ENCODE data around the gene NOS3.

NOS3 gene

DNA sequence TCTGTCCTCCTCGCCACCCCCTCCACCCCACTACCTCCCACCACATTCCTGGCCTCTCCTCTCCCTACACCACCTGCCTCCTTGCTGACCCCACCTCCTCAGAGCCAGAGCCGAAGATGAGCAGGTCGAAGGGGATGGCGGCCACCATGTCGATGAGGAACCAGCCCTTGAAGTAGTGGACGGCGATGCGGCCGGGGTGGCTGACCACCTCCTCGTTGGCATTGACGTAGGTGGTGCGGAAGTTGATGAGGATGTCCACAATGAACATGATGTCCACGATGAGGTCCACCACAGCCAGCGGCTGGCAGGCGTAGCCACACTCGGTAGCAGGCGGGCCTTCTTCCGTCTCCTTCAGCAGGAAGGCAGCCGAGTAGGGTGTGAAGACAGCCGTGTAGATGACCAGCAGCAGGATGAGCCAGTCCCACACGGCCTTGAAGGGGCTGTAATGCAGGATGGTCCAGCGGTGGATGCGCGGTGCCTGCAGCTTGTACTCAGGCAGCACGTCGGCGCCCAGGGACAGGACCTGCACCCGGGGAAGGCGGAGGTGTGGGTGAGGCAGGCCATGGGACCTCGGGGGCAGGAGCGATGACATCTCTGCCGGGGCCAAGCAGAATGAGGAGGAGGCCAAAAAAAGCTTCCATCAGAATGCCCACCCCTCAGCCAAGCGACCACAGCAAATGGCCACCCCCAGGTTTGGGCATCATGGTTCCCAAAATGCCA is 38.3 kb upstream of the NOS3 start:
- DNase-seq (ENCODE audit: low read depth): no peak

DNA sequence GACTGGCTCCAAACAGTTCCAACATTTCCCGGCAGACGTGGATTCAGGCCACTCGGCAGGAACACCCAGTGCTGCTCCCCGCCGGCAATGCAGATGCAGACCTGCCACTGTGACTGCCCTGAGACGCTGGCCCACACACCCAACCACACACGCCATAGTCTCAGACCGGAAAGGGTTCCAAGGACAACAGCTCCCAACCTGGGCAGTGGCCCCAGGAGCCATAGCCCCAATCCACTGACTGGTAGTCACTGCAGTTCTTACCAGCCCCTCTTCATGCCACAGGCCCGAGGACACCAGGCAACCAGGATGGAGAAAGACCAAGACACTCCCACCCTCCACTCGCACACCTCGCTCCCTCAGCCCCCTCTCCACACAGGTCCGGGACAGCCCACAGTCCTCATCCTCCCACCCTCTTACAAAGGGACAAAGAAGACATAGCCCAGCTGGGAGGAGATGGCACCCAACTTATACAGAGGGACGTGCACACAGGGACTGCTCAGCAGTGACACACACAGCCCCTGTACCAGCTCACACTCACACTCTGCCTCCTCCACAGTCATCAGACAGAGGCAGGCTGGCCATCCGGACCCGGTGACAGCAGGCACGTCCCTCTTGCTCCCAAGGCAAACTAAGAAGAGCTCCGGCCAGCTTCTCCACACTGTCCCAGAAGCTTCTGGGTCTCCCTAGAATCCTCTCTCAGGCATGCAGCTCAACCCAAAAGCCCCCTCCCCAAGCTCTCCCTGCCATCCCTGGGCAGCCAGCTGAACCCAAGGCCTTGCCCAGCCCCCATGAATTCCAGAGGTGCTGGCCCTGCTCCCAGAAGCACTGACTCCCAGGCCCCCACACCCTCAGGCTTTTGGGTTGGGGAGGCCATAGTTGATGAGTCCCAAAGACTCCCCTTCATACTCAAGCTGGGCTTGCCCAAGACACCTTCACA is 37.5 kb upstream of the NOS3 start:
- no peak for DNase-seq (ENCODE audit: low read depth)

DNA sequence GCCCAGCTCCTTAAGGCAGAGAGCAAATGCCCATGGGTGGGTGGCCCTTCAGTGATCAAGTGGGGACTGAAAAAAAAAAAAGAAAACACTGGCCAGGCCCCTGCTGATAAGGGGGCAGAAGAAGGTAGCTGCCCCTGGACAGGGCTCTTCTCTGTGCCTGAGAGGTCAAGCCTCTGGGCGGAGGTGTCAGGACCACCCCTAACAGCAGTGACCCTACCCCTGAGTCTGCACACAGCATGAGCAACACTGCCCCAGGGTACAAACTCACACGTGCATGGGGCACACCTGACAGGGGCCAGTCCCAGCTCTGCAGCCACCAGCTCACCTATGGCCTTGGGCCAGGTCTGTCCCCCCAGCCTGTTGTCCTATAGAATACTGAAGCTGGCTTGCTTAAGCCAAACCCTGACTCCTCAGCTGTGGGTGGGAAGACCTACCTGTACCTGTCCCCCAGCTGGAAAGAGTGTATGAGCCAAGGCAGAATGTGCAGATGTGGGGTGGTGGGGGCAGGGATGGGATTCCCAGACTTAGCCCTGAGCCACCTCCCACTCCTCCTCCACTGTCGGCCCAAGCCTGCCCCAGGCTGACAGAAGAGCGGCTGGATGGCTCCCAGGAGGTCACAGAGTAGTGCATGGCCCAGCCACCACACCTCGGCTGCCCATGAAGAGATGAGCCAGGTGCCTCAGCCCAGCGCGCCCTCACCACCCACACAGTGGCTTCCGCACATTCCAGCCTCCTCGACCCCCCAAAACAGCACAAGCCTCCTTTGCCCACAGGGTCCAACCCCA is 36.4 kb upstream of the NOS3 start:
- no peak for DNase-seq (ENCODE audit: low read depth)

DNA sequence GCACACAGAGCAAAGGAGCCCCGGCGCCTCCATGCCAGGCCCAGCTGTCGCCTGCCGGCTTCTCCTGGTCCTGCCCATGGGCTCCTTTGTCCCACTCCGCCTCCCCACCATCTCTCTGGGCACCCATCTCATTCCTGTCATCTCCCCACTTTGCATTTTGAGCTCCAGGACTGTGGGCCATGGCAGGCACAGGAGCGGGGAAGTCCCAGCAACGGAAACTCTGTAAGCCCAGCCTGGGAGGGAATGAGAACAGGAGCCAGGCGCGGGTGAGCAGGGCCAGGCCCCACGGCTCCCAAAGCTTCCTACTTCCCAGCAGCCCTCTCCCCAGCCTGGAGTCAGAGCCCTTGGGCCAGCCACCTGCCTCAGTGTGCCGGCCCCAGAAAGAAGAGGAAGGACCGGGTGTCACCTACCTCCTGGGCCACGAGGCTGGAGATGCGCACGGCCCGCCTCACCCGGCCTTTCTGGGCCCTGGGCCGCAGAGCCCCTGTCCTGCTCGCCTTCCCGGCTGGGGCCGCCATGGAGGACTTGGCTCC is 35.8 kb upstream of the NOS3 start:
- no peak for DNase-seq (ENCODE audit: low read depth)

DNA sequence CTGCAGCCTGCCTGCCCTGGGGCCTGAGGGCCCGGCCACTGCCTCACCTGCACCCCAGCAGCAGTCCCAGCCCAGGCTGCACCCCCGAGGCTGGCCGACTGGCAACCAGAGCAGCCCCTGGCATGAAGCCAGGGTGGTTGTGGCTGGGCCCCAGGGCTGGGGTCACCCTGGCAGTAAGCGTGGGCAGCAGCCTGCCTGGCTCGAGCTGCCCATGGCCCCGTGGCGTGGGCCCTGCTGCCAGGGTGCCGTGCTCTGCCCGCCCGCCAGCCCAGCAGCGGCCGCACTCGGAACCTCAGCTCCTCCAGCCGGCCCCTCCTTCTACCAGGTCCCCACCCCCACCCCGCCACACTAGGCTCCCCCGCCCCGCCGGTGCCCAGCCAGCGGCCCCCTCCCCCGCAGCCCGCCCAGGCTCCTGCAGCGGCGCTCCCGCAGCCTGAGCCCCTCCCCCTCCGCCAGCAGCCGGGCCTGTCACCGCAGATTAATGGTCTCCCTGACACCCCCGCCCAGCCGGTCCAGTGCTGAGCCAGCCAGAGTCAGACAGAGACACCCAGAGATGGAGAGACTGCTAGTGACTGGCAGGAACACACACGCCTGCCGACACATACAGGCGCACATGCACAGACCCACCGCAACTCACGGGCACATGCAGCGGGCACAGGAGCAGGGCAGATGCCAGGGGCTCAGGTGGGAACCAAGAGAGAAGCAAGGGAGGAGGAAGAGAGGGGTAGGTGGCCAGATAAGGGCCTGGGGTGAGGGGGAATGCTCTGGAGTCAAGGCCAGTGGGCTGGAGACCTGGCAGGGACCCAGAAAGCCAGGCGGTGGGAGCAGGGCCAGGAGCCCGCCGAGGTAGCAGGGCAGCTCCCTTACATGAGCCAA is 35.1 kb upstream of the NOS3 start:
- no peak for DNase-seq (ENCODE audit: low read depth)

- DNase-seq (ENCODE audit: low read depth): no peak
Measured at GRCh38 chr7:150956395-150957132, 34.3 kb upstream of the NOS3 start.

DNA sequence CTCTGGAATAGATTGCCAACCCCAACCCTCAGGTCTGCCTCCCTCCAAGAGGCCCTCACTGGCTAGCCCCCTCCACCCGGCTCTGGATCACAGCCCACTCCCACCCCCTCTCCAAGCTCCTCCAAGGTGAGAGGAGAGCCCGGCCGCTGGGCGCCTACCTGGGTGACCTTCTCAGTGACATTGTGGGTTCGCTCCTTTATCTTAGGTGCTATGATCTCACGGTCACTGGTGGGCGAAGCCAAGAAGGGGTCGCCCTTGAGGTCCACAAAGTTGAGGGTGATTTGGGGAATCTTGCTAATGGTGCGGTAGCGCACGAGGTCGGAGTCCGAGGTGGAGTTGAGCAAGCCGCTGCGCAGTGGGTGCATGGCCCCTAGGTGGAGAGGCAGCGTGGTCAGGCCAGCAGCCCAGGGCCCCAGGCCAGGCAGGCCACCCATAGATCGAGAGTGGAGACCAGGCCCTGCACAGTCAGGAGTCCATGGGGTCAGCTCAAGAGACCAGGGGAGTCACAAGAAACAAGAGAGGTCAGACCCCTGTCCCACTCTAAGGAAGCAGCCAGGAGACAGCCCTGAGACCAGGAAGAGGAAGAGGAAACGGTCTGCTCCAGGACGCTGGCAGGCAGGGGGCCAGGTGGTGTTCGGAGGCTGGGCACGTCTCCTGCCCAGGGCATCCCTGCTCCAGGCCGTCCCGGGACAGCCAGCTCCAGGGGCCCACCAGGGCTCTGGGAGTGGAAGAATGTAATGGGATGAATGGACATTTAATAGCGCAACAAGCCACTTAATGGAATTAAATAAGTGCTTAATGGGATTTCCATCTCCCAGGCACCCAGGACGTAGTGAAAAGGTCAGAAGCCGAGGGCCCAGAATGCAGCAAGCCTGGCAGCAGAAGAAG is 33.4 kb upstream of the NOS3 start:
- DNase-seq (ENCODE audit: low read depth): no peak

DNA sequence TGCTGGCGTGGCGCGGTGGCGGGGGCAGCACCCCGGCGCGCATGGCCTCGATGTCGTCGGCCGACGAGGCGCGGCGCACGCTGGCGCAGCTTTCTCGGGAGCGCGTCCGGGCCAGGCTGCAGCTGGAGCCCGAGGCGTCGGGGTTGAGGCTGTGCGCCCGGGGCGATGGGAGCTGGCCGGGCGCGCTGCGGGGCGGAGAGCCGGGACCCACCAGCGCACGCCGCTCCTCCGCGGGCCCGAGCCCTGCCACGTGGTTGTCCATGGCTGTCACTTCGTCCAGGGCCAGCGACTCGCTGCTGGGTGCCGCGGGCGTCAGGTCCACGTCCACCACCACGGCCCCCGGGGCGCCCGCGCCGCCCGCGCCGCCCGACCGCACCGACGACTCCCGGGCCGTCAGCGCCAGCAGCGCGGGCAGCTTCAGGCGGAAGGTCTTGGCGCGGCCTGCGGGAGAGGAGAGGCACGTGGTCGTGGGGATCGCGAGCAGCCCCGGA is 32.7 kb upstream of the NOS3 start:
- no peak for DNase-seq (ENCODE audit: low read depth)

GRCh38 chr7:150958597-150958996 is 32.2 kb upstream of the NOS3 start:
- DNase-seq (ENCODE audit: low read depth): no peak

DNA sequence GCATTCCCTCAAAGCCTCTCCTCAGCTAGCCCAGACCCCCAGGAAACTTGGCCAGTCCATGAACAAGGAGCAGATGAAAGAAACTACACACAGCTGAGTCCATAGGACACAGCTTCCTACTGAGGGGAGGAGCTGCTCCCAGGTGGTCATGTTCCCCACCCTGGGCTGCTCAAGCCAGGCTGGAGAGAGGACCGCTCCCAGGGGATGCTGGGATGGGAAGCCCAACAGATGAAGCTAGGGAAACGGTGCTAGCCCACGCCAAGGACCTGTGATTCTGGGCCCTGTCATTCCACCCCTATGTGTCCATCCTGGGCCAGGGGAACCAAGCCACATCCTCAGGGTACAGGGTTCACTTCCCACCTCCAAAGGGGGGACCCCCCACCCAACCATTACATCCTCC is 31.7 kb upstream of the NOS3 start:
- no peak for DNase-seq (ENCODE audit: low read depth)

GRCh38 chr7:150959739-150960734 is 30.8 kb upstream of the NOS3 start:
- no peak for DNase-seq (ENCODE audit: low read depth)

- no peak for DNase-seq (ENCODE audit: low read depth)
Measured at GRCh38 chr7:150961510-150962289, 29.1 kb upstream of the NOS3 start.

DNA sequence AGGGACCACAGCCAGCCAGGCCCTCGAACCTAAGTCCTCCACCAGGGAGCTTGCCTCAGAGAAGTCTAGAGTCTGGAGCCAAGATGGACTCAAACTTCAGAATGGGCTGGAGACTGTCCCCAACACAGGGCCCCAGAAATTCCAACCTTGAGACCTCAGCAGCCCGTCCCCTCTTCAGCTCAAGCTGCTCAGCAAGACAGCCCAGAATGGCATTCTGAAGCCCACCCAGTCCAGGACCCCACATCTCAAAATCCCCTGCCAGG is 28.6 kb upstream of the NOS3 start:
- DNase-seq (ENCODE audit: low read depth): no peak

DNA sequence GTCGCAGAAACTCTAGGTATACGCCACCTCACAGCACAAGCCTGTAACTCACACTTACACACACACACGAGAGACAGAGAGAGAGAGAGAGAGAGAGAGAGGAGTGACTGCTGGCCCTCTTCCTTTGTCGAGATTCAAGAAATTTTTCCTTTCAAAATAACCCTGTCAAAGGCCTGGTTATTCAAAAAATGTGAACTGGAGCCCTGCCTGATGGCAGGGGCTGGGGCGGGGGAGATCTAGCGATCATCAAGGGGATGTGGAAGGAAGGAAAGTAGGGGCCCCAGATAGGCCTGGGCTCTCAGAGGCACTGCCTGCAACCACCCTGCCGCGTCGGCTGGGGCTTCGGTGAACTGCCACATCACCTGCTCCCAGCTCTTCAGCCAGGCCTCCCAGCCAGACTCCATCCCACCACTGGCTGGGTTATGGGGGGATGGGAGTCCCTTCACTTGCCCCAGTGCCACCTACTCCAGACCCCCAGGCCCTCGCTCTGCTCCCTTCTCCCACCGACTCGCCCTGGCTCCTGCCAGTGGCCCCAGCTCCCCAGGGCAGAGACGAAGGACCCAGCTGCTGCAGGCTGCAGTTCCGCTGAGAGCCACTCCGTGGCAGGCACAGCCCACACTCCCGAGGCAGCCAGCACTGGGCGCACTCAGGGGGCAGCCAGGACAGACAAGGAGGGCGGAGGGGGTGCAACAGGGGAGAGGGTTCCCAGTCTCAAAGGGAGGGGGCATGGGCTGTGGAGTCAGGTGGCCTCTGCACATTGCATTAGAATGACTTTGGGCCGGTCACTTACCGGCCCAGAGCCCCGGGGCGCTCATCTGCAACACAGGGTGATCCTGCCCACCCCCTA is 28.0 kb upstream of the NOS3 start:
- no peak for DNase-seq (ENCODE audit: low read depth)

GRCh38 chr7:150963707-150964559 is 26.9 kb upstream of the NOS3 start:
- DNase-seq (ENCODE audit: low read depth): no peak
